AG09319 (cell line): ENCODE measurements around the gene NEK3.
"Not testable (repeated sequence)": the region's sequence is repeated elsewhere in the genome, so short reads cannot be mapped to it uniquely, and the experiment has no call there.

Experiments
- DNase-seq: peaks from one replicate; pipeline ENCODE4 v3.0.0-alpha.2; 2010; ENCODE audit warnings: low read depth; ENCODE audit errors: extremely low read depth
- TF ChIP-seq, protein P1 (sequence below): IDR thresholded peaks from 2 replicates; pipeline ENCODE4 v1.5.1; 2011; ENCODE audit warnings: low read depth, mild to moderate bottlenecking, inconsistent platforms, low read length, moderate library complexity

Gene NEK3, protein sequence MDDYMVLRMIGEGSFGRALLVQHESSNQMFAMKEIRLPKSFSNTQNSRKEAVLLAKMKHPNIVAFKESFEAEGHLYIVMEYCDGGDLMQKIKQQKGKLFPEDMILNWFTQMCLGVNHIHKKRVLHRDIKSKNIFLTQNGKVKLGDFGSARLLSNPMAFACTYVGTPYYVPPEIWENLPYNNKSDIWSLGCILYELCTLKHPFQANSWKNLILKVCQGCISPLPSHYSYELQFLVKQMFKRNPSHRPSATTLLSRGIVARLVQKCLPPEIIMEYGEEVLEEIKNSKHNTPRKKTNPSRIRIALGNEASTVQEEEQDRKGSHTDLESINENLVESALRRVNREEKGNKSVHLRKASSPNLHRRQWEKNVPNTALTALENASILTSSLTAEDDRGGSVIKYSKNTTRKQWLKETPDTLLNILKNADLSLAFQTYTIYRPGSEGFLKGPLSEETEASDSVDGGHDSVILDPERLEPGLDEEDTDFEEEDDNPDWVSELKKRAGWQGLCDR

GRCh38 chr13:52159159-52159982, at the start of gene NEK3:
Gene NEK3 (minus strand): TSS chr13:52159597. CDS start chr13:52156191, 3,406 bp downstream.
- no peak for DNase-seq
- TF ChIP-seq, protein P1, sequence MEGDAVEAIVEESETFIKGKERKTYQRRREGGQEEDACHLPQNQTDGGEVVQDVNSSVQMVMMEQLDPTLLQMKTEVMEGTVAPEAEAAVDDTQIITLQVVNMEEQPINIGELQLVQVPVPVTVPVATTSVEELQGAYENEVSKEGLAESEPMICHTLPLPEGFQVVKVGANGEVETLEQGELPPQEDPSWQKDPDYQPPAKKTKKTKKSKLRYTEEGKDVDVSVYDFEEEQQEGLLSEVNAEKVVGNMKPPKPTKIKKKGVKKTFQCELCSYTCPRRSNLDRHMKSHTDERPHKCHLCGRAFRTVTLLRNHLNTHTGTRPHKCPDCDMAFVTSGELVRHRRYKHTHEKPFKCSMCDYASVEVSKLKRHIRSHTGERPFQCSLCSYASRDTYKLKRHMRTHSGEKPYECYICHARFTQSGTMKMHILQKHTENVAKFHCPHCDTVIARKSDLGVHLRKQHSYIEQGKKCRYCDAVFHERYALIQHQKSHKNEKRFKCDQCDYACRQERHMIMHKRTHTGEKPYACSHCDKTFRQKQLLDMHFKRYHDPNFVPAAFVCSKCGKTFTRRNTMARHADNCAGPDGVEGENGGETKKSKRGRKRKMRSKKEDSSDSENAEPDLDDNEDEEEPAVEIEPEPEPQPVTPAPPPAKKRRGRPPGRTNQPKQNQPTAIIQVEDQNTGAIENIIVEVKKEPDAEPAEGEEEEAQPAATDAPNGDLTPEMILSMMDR = no peak

GRCh38 chr13:52208384-52208783, 49.0 kb upstream of the NEK3 start:
- DNase-seq = not testable (repeated sequence)

- DNase-seq = not testable (repeated sequence)
Observed at GRCh38 chr13:52207896-52208295, 48.5 kb upstream of the NEK3 start.

DNA sequence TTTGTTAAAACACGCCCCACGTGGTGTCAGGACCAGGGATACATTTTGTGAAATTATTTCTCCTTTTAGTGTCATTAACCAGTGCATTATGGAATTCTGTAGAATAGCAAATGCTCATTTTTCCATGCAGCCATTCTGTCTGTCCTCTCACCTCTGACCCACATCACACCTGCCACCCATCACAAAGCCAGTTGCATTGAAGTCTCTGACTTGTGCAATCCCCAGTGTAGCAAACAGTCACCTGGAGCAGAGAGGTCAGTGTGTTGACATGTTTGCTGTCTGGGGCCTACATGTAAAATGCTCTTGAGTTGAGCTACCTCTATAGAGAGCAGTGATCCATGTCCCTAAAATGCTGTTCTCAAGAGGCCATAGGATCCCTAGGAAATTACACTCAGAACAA, 47.9 kb upstream of the NEK3 start:
- DNase-seq = not testable (repeated sequence)

DNA sequence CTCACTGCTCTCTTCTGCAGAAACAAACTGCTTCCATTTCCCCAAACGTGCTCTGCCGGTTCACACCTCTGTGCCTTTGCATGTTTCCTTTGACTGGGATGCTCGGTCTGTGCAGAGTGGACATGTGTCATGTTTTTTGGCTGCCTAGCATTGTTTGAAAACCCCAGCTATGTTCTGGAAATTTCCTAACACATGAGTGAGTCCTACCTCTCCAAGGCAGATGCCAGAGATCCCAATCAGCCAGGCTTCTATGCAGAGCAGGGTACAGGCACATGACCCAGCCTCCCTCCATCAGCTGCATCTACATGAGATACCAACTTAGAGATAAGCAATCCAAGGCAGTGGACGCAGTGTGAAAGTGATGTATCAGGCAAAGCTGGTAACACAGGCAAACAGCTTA, 45.1 kb upstream of the NEK3 start:
- not testable (repeated sequence) for DNase-seq

- peak; percentile 72 for DNase-seq
Observed at GRCh38 chr13:52203864-52204263, 44.5 kb upstream of the NEK3 start.

- not testable (repeated sequence) for DNase-seq
Observed at GRCh38 chr13:52202506-52202905, 43.1 kb upstream of the NEK3 start.

- not testable (repeated sequence) for DNase-seq
- TF ChIP-seq, protein P1 = peak; percentile 30
Observed at GRCh38 chr13:52201439-52202193, 42.2 kb upstream of the NEK3 start.

DNA sequence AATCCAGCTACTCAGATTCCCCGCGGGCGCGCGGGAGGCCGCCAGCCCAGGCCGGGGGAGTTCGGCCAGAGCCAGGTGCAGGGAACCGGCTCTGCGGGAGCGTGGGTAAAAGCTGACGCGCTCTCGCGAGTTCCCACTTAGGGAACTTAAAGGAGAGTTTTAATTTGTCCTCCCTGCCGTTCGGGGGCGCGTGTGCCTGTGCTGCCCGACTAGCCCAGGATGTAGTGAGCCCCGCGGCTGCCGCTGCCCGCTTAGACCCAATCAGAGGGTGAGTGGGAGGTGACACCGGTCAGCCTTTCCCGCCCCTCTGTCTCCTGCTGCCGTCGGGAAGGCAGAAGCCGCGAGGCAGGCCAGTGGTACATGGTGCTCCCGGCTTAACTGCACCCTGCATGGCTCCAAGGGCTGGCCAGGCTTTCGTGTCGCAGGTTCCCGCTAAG, 36.0 kb upstream of the NEK3 start:
- TF ChIP-seq, protein P1 = peak; percentile 4
- peak; percentile 22 for DNase-seq

GRCh38 chr13:52194184-52194868, 34.9 kb upstream of the NEK3 start:
- TF ChIP-seq, protein P1 = no peak
- peak; percentile 57 for DNase-seq

DNA sequence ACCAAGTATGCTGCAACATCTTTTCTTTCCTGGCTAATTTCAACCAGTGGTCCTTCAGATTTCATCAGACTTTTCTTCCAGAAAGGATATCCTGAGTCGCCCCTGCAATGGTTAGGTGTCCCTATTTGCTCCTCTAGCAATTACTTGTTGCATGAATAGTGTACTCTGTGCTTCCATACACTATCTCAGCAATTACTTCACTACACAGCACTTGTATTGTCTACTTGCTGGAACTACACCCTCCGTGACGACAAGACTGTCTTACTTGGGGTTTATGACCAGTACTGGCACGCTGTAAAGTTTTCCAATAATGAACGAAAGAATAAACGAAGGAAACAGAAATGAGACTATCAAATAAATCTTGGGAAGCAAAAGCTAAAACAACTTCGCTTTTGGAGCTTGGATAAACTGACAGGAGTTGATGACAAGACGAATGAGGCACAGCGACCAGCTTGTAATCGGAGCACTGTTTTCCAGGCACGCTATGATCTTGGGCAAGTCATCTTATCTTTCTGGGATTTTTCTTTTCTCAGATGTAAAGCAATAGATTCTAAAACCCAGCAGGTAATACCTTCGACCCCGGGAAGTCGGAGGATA, 34.3 kb upstream of the NEK3 start:
- DNase-seq = not testable (repeated sequence)

GRCh38 chr13:52187424-52188187, 28.2 kb upstream of the NEK3 start:
- not testable (repeated sequence) for DNase-seq
